Ureter (tissue), 1 donor: Measurements from ENCODE around the gene CFAP61. TPM values are rescaled to one million over a fixed set of nuclear protein-coding genes. Genes with fewer than 3 reads are reported as not detected.
"Not testable (repeated sequence)": the region's sequence is repeated elsewhere in the genome, so short reads cannot be mapped to it uniquely, and the experiment has no call there.

Source experiments
- DNase-seq: peaks from one replicate; pipeline ENCODE4 v3.0.0-alpha.2; 2020; ENCODE audit warnings: low spot score
- total RNA-seq: library from RNA; stranded (reverse); gene quantifications from one replicate; pipeline ENCODE4 v1.2.4, GENCODE V29; 2023
- donor health status: DM: yes; HTN: yes; CAD: no.

The CFAP61 gene
- total RNA-seq, 1 donor from 2014 or later: 0.39 TPM

GRCh38 chr20:20210943-20211273, 158.6 kb downstream of the CFAP61 start:
- no peak for DNase-seq

- no peak for DNase-seq
These were observed 159.1 kb downstream of the CFAP61 start for GRCh38 chr20:20211274-20211987.

GRCh38 chr20:20211988-20212518, 159.7 kb downstream of the CFAP61 start:
- DNase-seq: no peak

GRCh38 chr20:20212675-20213096, 160.4 kb downstream of the CFAP61 start:
- no peak for DNase-seq

GRCh38 chr20:20213526-20214121, 161.3 kb downstream of the CFAP61 start:
- DNase-seq: no peak

- no peak for DNase-seq
These were observed 162.5 kb downstream of the CFAP61 start for GRCh38 chr20:20214757-20215275.

GRCh38 chr20:20215976-20216727, 163.8 kb downstream of the CFAP61 start:
- DNase-seq: no peak

GRCh38 chr20:20216941-20217340, 164.6 kb downstream of the CFAP61 start:
- no peak for DNase-seq

- no peak for DNase-seq
These were observed 165.3 kb downstream of the CFAP61 start for GRCh38 chr20:20217621-20218020.

- not testable (repeated sequence) for DNase-seq
These were observed 165.8 kb downstream of the CFAP61 start for GRCh38 chr20:20218106-20218505.

GRCh38 chr20:20219016-20219415, 166.7 kb downstream of the CFAP61 start:
- no peak for DNase-seq

GRCh38 chr20:20220134-20220533, 167.8 kb downstream of the CFAP61 start:
- DNase-seq: no peak

- no peak for DNase-seq
These were observed 171.6 kb downstream of the CFAP61 start for GRCh38 chr20:20223981-20224380.

- no peak for DNase-seq
These were observed 172.5 kb downstream of the CFAP61 start for GRCh38 chr20:20224806-20225205.

GRCh38 chr20:20225325-20226043, 173.2 kb downstream of the CFAP61 start:
- DNase-seq: no peak

GRCh38 chr20:20226554-20226953, 174.2 kb downstream of the CFAP61 start:
- DNase-seq: no peak

GRCh38 chr20:20227013-20227571, 174.8 kb downstream of the CFAP61 start:
- DNase-seq: no peak

- no peak for DNase-seq
These were observed 176.0 kb downstream of the CFAP61 start for GRCh38 chr20:20228351-20228750.

GRCh38 chr20:20229595-20229994, 177.3 kb downstream of the CFAP61 start:
- no peak for DNase-seq

- no peak for DNase-seq
These were observed 178.4 kb downstream of the CFAP61 start for GRCh38 chr20:20230741-20231140.

- no peak for DNase-seq
These were observed 179.4 kb downstream of the CFAP61 start for GRCh38 chr20:20231528-20232298.
